OCI-LY7 (cell line): ENCODE measurements around the gene TIRAP. TPM values are rescaled to one million over a fixed set of nuclear protein-coding genes. Genes with fewer than 3 reads are reported as not detected.

Source experiments
- BruUV-seq: library from RNA; stranded (reverse); fragments of 400-500 nt; replicated peaks from 2 replicates; lab custom pipeline; 2021; lab: Mats Ljungman, UMichigan
- CTCF ChIA-PET: fragments of 300-600 bp; sonication (Branson Sonifier 250); formaldehyde crosslinking; loops from one replicate; lab custom pipeline; 2022; ENCODE audit warnings: antibody characterized with exemption; ENCODE audit not compliant: unreplicated experiment; lab: Charles Lee
- POLR2A ChIA-PET: fragments of 300-600 bp; sonication (Branson Sonifier 250); formaldehyde crosslinking; loops from one replicate; lab custom pipeline; 2022; ENCODE audit warnings: antibody characterized with exemption; lab: Charles Lee
- DNase-seq: peaks from one replicate; pipeline ENCODE4 v3.0.0-alpha.2; 2015; ENCODE audit warnings: low spot score
- H2AFZ ChIP-seq: fragments of 200-600 bp; sonication (generic), shearing (Covaris generic); 2 replicates; pipeline ENCODE4 v1.6.1; 2014; ENCODE audit warnings: mild to moderate bottlenecking, antibody characterized with exemption, low read length, moderate library complexity
- H3K27ac ChIP-seq: fragments of 200-600 bp; sonication (generic); 2 replicates; pipeline ENCODE4 v1.5.1; 2014; ENCODE audit warnings: mixed run types, low read depth, mild to moderate bottlenecking, moderate library complexity, low read length, inconsistent platforms; ENCODE audit not compliant: poor library complexity, severe bottlenecking
- H3K36me3 ChIP-seq: fragments of 200-600 bp; sonication (generic); 2 replicates; pipeline ENCODE4 v1.6.1; 2014; ENCODE audit warnings: mild to moderate bottlenecking, antibody characterized with exemption, low read length, moderate library complexity, mixed read lengths; ENCODE audit not compliant: insufficient read depth
- H3K4me1 ChIP-seq: fragments of 200-600 bp; sonication (generic); 2 replicates; pipeline ENCODE4 v1.5.1; 2014; ENCODE audit warnings: mild to moderate bottlenecking, low read length; ENCODE audit not compliant: insufficient read depth, poor library complexity, severe bottlenecking
- H3K4me2 ChIP-seq: fragments of 200-600 bp; sonication (generic); 2 replicates; pipeline ENCODE4 v1.6.1; 2014; ENCODE audit warnings: mild to moderate bottlenecking, low read length
- H3K4me3 ChIP-seq: fragments of 200-600 bp; sonication (generic); 2 replicates; pipeline ENCODE4 v1.5.1; 2014; ENCODE audit warnings: mild to moderate bottlenecking, low read depth, low read length; ENCODE audit not compliant: poor library complexity, severe bottlenecking
- H3K79me2 ChIP-seq: fragments of 200-600 bp; sonication (generic); 2 replicates; pipeline ENCODE4 v1.6.1; 2016; ENCODE audit warnings: low read depth, mild to moderate bottlenecking, low read length, moderate library complexity, mixed read lengths; ENCODE audit not compliant: insufficient read depth
- H3K9me2 ChIP-seq: fragments of 200-600 bp; sonication (generic); 2 replicates; pipeline ENCODE4 v1.6.1; 2016; ENCODE audit warnings: mild to moderate bottlenecking, low read length, mixed read lengths; ENCODE audit not compliant: insufficient read depth
- H3K9me3 ChIP-seq: fragments of 200-600 bp; sonication (generic); 2 replicates; pipeline ENCODE4 v1.6.1; 2014; ENCODE audit warnings: mild to moderate bottlenecking, mixed run types, low read length, mixed read lengths
- H4K20me1 ChIP-seq: fragments of 200-600 bp; sonication (generic); 2 replicates; pipeline ENCODE4 v1.6.1; 2014; ENCODE audit warnings: mild to moderate bottlenecking, antibody characterized with exemption, low read length, moderate library complexity, mixed read lengths; ENCODE audit not compliant: insufficient read depth
- EZH2phosphoT487 ChIP-seq: fragments of 200-600 bp; sonication (generic); IDR thresholded peaks from 2 replicates; pipeline ENCODE4 v1.6.1; 2018; ENCODE audit warnings: low read depth, borderline replicate concordance, mild to moderate bottlenecking, mixed run types, antibody characterized with exemption, low read length, moderate library complexity, mixed read lengths
- intact Hi-C: fragments of 100-400 bp; cut with micrococcal nuclease; formaldehyde crosslinking; loops from one replicate; pipeline ENCODE4 v1.10.0; 2022; ENCODE audit not compliant: unreplicated experiment
- total RNA-seq, 2 experiments: library from RNA; depleted of rRNA in 1 of 2; stranded (reverse); fragments of >200 nt in 1 of 2; shearing (Covaris generic) in 1 of 2; gene quantifications; 2 replicates each; pipeline ENCODE4 v1.2.3, GENCODE V29; 2014 to 2022
- TF ChIP-seq, protein P1 (sequence below): fragments of 200-600 bp; sonication (generic); conservative IDR thresholded peaks from 2 replicates; pipeline ENCODE4 v1.5.1; 2014; ENCODE audit warnings: mild to moderate bottlenecking, antibody characterized with exemption, low read length, moderate library complexity, mixed read lengths

TIRAP gene
- total RNA-seq, 2 experiments from 2014 or later, result 3.4 to 9.8 TPM

DNA sequence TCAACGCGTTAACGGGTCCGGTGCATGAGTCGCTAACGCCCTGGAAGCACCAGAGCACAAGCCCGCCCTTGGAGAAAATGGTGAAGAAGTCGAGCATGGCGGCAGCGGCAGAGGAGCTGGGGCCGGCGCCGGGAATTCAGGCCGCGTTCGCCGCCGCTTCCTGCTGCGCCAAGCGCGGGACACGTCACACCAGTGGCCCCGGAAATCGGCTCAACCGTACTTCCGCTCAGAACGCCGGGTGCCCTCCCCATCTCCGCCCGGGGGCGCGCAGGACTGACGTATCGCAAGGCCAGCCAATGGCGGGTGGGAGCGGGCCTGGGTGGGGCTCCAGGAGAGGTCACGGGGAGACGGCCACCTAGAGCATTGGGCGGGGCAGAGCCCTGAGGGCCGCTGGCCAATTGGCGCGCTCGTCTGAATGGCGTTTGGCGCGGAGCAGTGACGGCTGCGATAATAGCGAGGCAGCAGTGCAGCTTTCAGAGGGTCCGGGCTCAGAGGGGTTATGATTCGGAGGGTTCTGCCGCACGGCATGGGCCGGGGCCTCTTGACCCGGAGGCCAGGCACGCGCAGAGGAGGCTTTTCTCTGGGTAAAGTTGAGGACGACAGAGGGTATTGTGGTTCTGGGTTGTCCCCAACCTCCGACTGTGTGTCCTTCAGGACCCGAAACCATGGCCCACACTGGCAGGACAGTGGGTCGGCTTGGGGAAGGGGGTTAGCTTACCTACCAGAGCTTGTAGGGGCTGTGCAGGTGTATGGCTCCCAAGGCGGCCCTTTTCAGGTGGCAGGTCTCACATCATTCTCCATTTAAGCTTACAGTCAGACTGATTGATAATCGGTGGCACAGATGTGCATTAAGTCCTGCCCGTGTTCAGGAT is 13.9 kb upstream of the TIRAP start, which contains the start of the genes FOXRED1 and SRPRA:
Gene FOXRED1, plus strand, starts transcription at position 447 of the 872 bp plus-strand sequence. Its CDS starts 53 bp downstream, at position 500.
Gene SRPRA, minus strand, starts transcription at position 188 of the 872 bp plus-strand sequence. Its CDS starts 91 bp downstream, at position 97.
- peak within 1 kb of the TSS; percentile 98 for H3K4me3 ChIP-seq
- intact Hi-C loops, result loop anchor here (1.0 to 10.0 kb wide), 3 partner anchors 14 to 654 kb away; partner anchors contain the start of genes FAM118B, RPUSD4 and TIRAP
- H3K9me2 ChIP-seq, result no peaks in the 10 kb centered on the region
- DNase-seq, result peak; percentile 99
- H3K36me3 ChIP-seq, result peaks cover 50% of the 10 kb centered on the region
- TSS peak; percentile 89 for BruUV-seq
- peak within 1 kb of the TSS; percentile 52 for H3K27ac ChIP-seq
- no peaks in the 10 kb centered on the region for H3K9me3 ChIP-seq
- peak within 1 kb of the TSS; percentile 96 for H3K4me2 ChIP-seq
- 0 out of 2 replicates have a peak, but pooled peaks cover 3% of the 10 kb centered on the region for H4K20me1 ChIP-seq
- H3K4me1 ChIP-seq, result peaks cover 19% of the 10 kb centered on the region
- H3K79me2 ChIP-seq, result peaks cover 40% of the 10 kb centered on the region
- no peak for TF ChIP-seq EZH2phosphoT487
- TF ChIP-seq, protein P1, sequence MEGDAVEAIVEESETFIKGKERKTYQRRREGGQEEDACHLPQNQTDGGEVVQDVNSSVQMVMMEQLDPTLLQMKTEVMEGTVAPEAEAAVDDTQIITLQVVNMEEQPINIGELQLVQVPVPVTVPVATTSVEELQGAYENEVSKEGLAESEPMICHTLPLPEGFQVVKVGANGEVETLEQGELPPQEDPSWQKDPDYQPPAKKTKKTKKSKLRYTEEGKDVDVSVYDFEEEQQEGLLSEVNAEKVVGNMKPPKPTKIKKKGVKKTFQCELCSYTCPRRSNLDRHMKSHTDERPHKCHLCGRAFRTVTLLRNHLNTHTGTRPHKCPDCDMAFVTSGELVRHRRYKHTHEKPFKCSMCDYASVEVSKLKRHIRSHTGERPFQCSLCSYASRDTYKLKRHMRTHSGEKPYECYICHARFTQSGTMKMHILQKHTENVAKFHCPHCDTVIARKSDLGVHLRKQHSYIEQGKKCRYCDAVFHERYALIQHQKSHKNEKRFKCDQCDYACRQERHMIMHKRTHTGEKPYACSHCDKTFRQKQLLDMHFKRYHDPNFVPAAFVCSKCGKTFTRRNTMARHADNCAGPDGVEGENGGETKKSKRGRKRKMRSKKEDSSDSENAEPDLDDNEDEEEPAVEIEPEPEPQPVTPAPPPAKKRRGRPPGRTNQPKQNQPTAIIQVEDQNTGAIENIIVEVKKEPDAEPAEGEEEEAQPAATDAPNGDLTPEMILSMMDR, result no peak
- ChIA-PET CTCF (interaction anchor here (1.0 kb wide), 1 partner anchor 87 kb away, joined by 3 read pairs; the partner anchor contains the start of gene ST3GAL4), POLR2A (interaction anchor here (0.8 to 2.2 kb wide), 10 partner anchors 11 to 1159 kb away, joined by 3 to 7 read pairs (median 3); partner anchors contain the start of genes DCPS, FAM118B, PUS3 and RPUSD4)
- peak within 1 kb of the TSS; percentile 87 for H2AFZ ChIP-seq

DNA sequence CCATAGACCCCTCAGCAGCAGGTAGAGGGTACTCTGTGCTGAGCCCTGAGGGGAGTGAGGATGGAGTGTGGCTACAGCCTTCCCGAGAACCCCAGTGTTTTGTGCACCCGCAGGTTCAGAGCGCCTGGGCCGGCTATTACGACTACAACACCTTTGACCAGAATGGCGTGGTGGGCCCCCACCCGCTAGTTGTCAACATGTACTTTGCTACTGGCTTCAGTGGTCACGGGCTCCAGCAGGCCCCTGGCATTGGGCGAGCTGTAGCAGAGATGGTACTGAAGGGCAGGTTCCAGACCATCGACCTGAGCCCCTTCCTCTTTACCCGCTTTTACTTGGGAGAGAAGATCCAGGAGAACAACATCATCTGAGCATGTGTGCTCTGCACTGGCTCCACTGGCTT is 5.6 kb upstream of the TIRAP start:
- peaks cover 54% of the 10 kb centered on the region for H3K36me3 ChIP-seq
- H3K79me2 ChIP-seq, result no peaks in the 10 kb centered on the region
- no peaks in the 10 kb centered on the region for H3K9me3 ChIP-seq
- H3K4me2 ChIP-seq, result no peak overlapping the region
- CTCF ChIA-PET, result no interaction called here
- no peak overlapping the region for H3K27ac ChIP-seq
- intact Hi-C loops, result no loop called here
- H4K20me1 ChIP-seq, result no peaks in the 10 kb centered on the region
- H3K4me1 ChIP-seq, result peaks cover 12% of the 10 kb centered on the region
- H3K9me2 ChIP-seq, result no peaks in the 10 kb centered on the region
- TF ChIP-seq, protein P1, result no peak
- no peak for TF ChIP-seq EZH2phosphoT487
- no peak overlapping the region for H2AFZ ChIP-seq
- no TSS peak for BruUV-seq
- POLR2A ChIA-PET, result no interaction called here
- no peak for DNase-seq
- no peak overlapping the region for H3K4me3 ChIP-seq
